Body of pancreas (tissue), 4 donors: ENCODE data around the gene ANKS1B. TPM values are rescaled to one million over a fixed set of nuclear protein-coding genes. Genes with fewer than 3 reads are reported as not detected.

ENCODE experiments used
- ATAC-seq: fragments of 150-250 bp; one replicate; pipeline ENCODE4 v1.9.1; 2016
- DNase-seq, 4 donors: peaks; one replicate each; pipeline ENCODE4 v3.0.0-alpha.2; 2019
- H3K27ac ChIP-seq, 4 donors: fragments of 200-600 bp; sonication (generic); 1 replicate in 3 of 4; 2 replicates in 1 of 4; pipeline versions ENCODE4 v1.5.1 to v1.6.1; 2016 to 2019; ENCODE audit warnings: mild to moderate bottlenecking in 1 of 4, mixed read lengths in 1 of 4, moderate library complexity in 1 of 4
- H3K27me3 ChIP-seq, 2 donors: fragments of 200-600 bp; sonication (generic); one replicate each; pipeline ENCODE4 v1.6.0; 2016; ENCODE audit warnings: mild to moderate bottlenecking in 1 of 2
- H3K36me3 ChIP-seq, 2 donors: fragments of 200-600 bp; sonication (generic); replicated peaks in 1 of 2; 2 replicates each; pipeline ENCODE4 v1.5.1; 2016; ENCODE audit warnings: low read depth in 2 of 2; ENCODE audit not compliant: insufficient read depth in 1 of 2
- H3K4me1 ChIP-seq: fragments of 200-600 bp; sonication (generic); one replicate; pipeline ENCODE4 v1.6.0; 2016
- H3K4me3 ChIP-seq, 2 donors: fragments of 200-600 bp; sonication (generic); 1 replicate in 1 of 2; 2 replicates in 1 of 2; pipeline ENCODE4 v1.5.1; 2016 to 2019
- H3K9me3 ChIP-seq, 3 donors: fragments of 200-600 bp; sonication (generic); 1 replicate in 2 of 3; 2 replicates in 1 of 3; pipeline ENCODE4 v1.5.1; 2016
- CTCF ChIP-seq, 7 experiments: fragments of 450-650 bp in 4 of 7; fragments of 200-600 bp in 3 of 7; sonication (generic) in 3 of 7; IDR thresholded peaks; one replicate each; pipeline ENCODE4 v1.5.1; 2016 to 2019; ENCODE audit warnings: antibody characterized with exemption in 7 of 7
- POLR2A ChIP-seq, 3 donors: fragments of 450-650 bp; IDR thresholded peaks; one replicate each; pipeline ENCODE4 v1.6.1; 2016; ENCODE audit warnings: antibody characterized with exemption in 3 of 3, mild to moderate bottlenecking in 2 of 3
- WGBS, 2 donors: methylation state at CpG; one replicate each; pipeline ENCODE4 v1.1.5; 2017; 5-methylcytosine and 5-hydroxymethylcytosine counted together
- intact Hi-C: fragments of 100-400 bp; cut with DNase I; formaldehyde crosslinking; loops from one replicate; pipeline ENCODE4 v1.15.1; 2023
- total RNA-seq, 2 donors: library from RNA; depleted of rRNA; stranded (reverse); fragments of >200 nt; gene quantifications; one replicate each; pipeline ENCODE4 v1.1.0, GENCODE V29; 2016

The ANKS1B gene
- total RNA-seq, 2 donors from 2014 or later, result 2.1 to 10.2 TPM

GRCh38 chr12:99975321-99975720 is 9.4 kb downstream of the ANKS1B start:
- intact Hi-C loops, result no loop called here

GRCh38 chr12:99974146-99974545 is 10.6 kb downstream of the ANKS1B start:
- Histone ChIP-seq H3K4me1 (no peaks in the 10 kb centered on the region), H3K27ac (no peak overlapping the region), H3K36me3 (no peaks in the 10 kb centered on the region), H3K9me3 (no peaks in the 10 kb centered on the region), H3K4me3 (no peak overlapping the region), H3K27me3 (no peaks in the 10 kb centered on the region)
- WGBS, 2 donors, result 73 to 74% methylated on average over 2 of the region's 2 CpGs
- TF ChIP-seq CTCF (IDR thresholded peaks at IDR 0.05) (no peak), POLR2A (IDR thresholded peaks at IDR 0.05) (no peak)
- DNase-seq (no peak), ATAC-seq (no peak)
- intact Hi-C loops, result no loop called here

More at GRCh38 chr12:99975321-99975720, 9.4 kb downstream of the ANKS1B start:
- Histone ChIP-seq H3K9me3 (no peaks in the 10 kb centered on the region), H3K4me1 (no peaks in the 10 kb centered on the region), H3K4me3 (no peak overlapping the region), H3K36me3 (no peaks in the 10 kb centered on the region), H3K27me3 (no peaks in the 10 kb centered on the region), H3K27ac (no peak overlapping the region)
- DNase-seq, result no peak
- TF ChIP-seq CTCF (IDR thresholded peaks at IDR 0.05) (no peak), POLR2A (IDR thresholded peaks at IDR 0.05) (no peak)
- no peak for ATAC-seq
- 44 to 71% methylated on average over 2 of the region's 2 CpGs for WGBS, 2 donors

- no peak for ATAC-seq
- Histone ChIP-seq H3K27ac (no peak overlapping the region), H3K9me3 (no peaks in the 10 kb centered on the region), H3K4me1 (no peaks in the 10 kb centered on the region), H3K27me3 (no peaks in the 10 kb centered on the region), H3K4me3 (no peak overlapping the region), H3K36me3 (no peaks in the 10 kb centered on the region)
- intact Hi-C loops, result no loop called here
- no peak for DNase-seq
- WGBS, 2 donors, result 40 to 50% methylated on average over 2 of the region's 2 CpGs
- no peak for TF ChIP-seq CTCF (IDR thresholded peaks at IDR 0.05)
- no peak for TF ChIP-seq POLR2A (IDR thresholded peaks at IDR 0.05)
These were observed 18.3 kb downstream of the ANKS1B start for GRCh38 chr12:99966429-99966828.

GRCh38 chr12:99960311-99960710 is 24.4 kb downstream of the ANKS1B start:
- DNase-seq (no peak), ATAC-seq (no peak)
- WGBS, 2 donors, result 37 to 41% methylated on average over 3 of the region's 3 CpGs
- H3K4me3 ChIP-seq, result no peak overlapping the region
- TF ChIP-seq POLR2A (IDR thresholded peaks at IDR 0.05) (no peak), CTCF (IDR thresholded peaks at IDR 0.05) (no peak)
- intact Hi-C loops, result no loop called here
- no peak overlapping the region for H3K27ac ChIP-seq
- no peaks in the 10 kb centered on the region for H3K9me3 ChIP-seq
- no peaks in the 10 kb centered on the region for H3K27me3 ChIP-seq
- H3K4me1 ChIP-seq, result peaks cover 15% of the 10 kb centered on the region
- no peaks in the 10 kb centered on the region for H3K36me3 ChIP-seq

- no peaks in the 10 kb centered on the region for H3K36me3 ChIP-seq
- no peak for DNase-seq
- peaks cover 15% of the 10 kb centered on the region for H3K4me1 ChIP-seq
- H3K4me3 ChIP-seq, result no peak overlapping the region
- intact Hi-C loops, result no loop called here
- no peaks in the 10 kb centered on the region for H3K9me3 ChIP-seq
- H3K27me3 ChIP-seq, result no peaks in the 10 kb centered on the region
- H3K27ac ChIP-seq, result no peak overlapping the region
- no peak for TF ChIP-seq POLR2A (IDR thresholded peaks at IDR 0.05)
- no peak for TF ChIP-seq CTCF (IDR thresholded peaks at IDR 0.05)
- WGBS, 2 donors, result 8 to 16% methylated on average over 4 of the region's 4 CpGs
- no peak for ATAC-seq
These were observed 25.1 kb downstream of the ANKS1B start for GRCh38 chr12:99959549-99960170.
